A549 treated with CORT108297 at 1 μM for 4 hours (cell line): ENCODE data around the gene TRA2B. TPM values are rescaled to one million over a fixed set of nuclear protein-coding genes. Genes with fewer than 3 reads are reported as not detected.

ENCODE experiments used
- total RNA-seq: library from RNA; stranded (reverse); fragments of 200-300 nt; extraction: Qiagen RNA extraction; gene quantifications from 5 replicates; pipeline ENCODE4 v1.2.3, GENCODE V29; 2022

The TRA2B gene
- 156 to 189 TPM (median 168 TPM) in 5 replicates for total RNA-seq

DNA sequence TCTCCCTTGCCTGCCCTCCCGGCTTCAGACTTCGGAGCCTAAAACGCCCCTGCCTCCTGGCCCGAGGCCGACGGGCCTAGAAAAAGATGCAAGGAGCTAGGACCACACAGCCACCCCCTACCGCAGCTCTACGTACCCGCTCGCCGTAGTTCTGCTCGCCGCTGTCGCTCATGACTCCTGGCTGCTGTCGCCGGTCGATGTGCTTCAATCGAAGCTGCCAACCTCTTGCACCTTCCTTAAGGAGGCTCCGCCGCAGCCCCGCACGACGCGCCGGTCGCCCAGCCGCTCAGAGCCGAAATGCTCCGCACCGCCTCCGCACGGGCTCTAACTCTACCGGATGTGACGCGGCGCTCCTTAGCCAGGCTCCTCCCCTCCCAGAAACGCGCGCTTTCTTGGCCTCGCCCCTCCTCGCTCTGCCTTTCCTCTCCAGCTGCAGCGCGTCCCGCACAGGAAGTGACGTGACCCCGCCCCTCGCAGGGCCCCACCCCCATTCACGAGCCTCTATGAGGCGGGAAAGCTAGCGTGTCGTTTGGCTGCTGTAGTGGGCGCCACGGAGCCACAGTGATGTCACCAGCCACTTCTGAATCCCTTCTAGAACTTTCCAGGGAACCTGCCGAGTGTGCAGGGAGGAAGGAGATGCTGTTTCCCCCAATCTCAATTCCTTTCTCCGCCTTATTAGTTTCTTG, at the start of gene TRA2B:
TSS of gene TRA2B (minus strand) at position 326 of the 686 bp plus-strand sequence. CDS start at position 172, 154 bp downstream.

Other genes starting within 250 kb of the TRA2B start
- gene IGF2BP2, start 113.0 kb downstream of the TRA2B start, total RNA-seq: 8.6 to 11.4 TPM (median 11.2 TPM) in 5 replicates
- gene ETV5, start 171.1 kb upstream of the TRA2B start, total RNA-seq: 24.6 to 33.1 TPM (median 30.2 TPM) in 5 replicates